ENCODE data around the gene IFT88. TPM values are rescaled to one million over a fixed set of nuclear protein-coding genes. Genes with fewer than 3 reads are reported as not detected.

IFT88 gene
- total and polyA plus RNA-seq, 9 of the 15 experiments (the other 6 are each of a cell fraction or from before 2014, with no cell fraction given), result 8.3 to 13.5 (median 10.0) TPM

DNA sequence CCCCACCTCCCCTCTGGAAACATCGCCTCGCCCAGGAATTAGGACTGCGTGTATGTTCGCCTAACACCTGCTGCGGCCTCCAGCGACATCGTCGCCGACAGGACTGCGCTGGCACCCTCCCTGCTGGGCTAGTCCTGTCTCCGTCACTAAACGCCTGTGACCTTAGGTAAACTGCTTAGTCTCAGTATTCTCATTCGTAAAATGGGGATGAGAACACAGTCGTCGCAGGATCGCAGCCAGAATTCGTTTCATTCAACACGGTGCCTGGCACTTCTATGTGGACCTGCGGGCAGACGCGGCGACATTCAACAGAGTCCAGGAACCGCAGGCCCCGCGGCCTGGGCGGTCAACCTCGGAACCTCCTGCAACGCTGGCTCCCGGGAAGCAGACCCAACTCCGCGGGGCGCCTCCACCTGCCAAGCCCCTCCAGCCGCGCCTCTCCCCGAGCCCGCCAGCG, 41.8 kb upstream of the IFT88 start:
- peak; percentile 23 for ATAC-seq
- intact Hi-C loops (cut with micrococcal nuclease), result no loop called here
- H3K27ac ChIP-seq (ENCODE audit: extremely low read depth, low read depth, low read length), result peak overlapping the region; percentile 68; the same call in 2 of the 3 replicates
- WGBS (ENCODE audit: insufficient coverage, low coverage, missing lambda C conversion rate), result 0% methylated on average over 24 of the region's 37 CpGs
- ChIA-PET POLR2A (interaction anchor here (0.7 kb wide), 1 partner anchor 256 kb away, joined by 3 read pairs; no protein-coding TSS in a partner anchor), CTCF (ENCODE audit: low intra/inter-chr PET ratio) (no interaction called here)
- H3K9me1 ChIP-seq (ENCODE audit: control insufficient read depth, insufficient read depth, low read length), result no peaks in the 10 kb centered on the region
- no peaks in the 10 kb centered on the region for H3K27me3 ChIP-seq (ENCODE audit: control insufficient read depth in 2 of 2, insufficient read depth in 2 of 2, low read length in 2 of 2)
- in situ Hi-C loops (cut with MboI), result no loop called here
- peaks cover 0 to 6% of the 10 kb centered on the region in 2 experiments; a peak in 3 of 5 replicates for H3K4me1 ChIP-seq (replicated peaks in 1 of 2; ENCODE audit: control insufficient read depth in 2 of 2, insufficient read depth in 2 of 2, low read length in 2 of 2)
- no peaks in the 10 kb centered on the region for H3K79me2 ChIP-seq (ENCODE audit: control insufficient read depth, insufficient read depth, low read length)
- no peaks in the 10 kb centered on the region for H4K20me1 ChIP-seq (replicated peaks; ENCODE audit: control insufficient read depth, insufficient read depth, low read length)
- DNase-seq (ENCODE audit: extremely low read depth in 1 of 4, low spot score in 3 of 4), result peak in 3 of 4 experiments; percentile 15 to 30 (median 17)
- peak overlapping the region; percentile 71 for H3K4me3 ChIP-seq
- no peaks in the 10 kb centered on the region; the same call in 2 of the 3 replicates for H3K36me3 ChIP-seq (ENCODE audit: control insufficient read depth, insufficient read depth, low read length)
- H3K9ac ChIP-seq (ENCODE audit: insufficient read depth in 1 of 2, low read depth in 2 of 2, low read length in 2 of 2), result peak overlapping the region; percentile 66 to 89; a peak in 3 of 4 replicates
- FAIRE-seq, result no peak
- peak overlapping the region; percentile 99 for H2AFZ ChIP-seq (ENCODE audit: low read depth, low read length)
- BruUV-seq (replicated peaks), result TSS peak; percentile 64
- H3K4me2 ChIP-seq (ENCODE audit: insufficient read depth, low read length), result peak overlapping the region; percentile 95
- no peaks in the 10 kb centered on the region for H3K9me3 ChIP-seq (replicated peaks; ENCODE audit: control insufficient read depth, insufficient read depth, low read depth, low read length)
- TF ChIP-seq ZNF12 (CRISPR knock-in tag; IDR thresholded peaks at IDR 0.05) (no peak), CHD2 (IDR thresholded peaks at IDR 0.05; ENCODE audit: low read depth, low read length) (no peak), ZNF639 (CRISPR knock-in tag; conservative IDR thresholded peaks at IDR 0.05 in 1 of 2, IDR thresholded peaks at IDR 0.05 in 1 of 2) (0 out of 4 replicates have a peak, but pooled peaks of 1 of the 2 experiments have one; percentile 4), ZBTB26 (CRISPR knock-in tag; IDR thresholded peaks at IDR 0.05) (no peak), TAF1 (IDR thresholded peaks at IDR 0.05; ENCODE audit: control insufficient read depth, extremely low read depth, insufficient read depth, low read length, severe bottlenecking) (no peak), ARID1B (IDR thresholded peaks at IDR 0.05) (no peak), CSDE1 (IDR thresholded peaks at IDR 0.05) (no peak), HDAC6 (IDR thresholded peaks at IDR 0.05; ENCODE audit: low read depth, low read length) (no peak), PTTG1 (tag; IDR thresholded peaks at IDR 0.05; ENCODE audit: low read depth) (no peak), SPI1 (IDR thresholded peaks at IDR 0.05; ENCODE audit: borderline replicate concordance, low read depth, low read length) (no peak), TSC22D4 (tag; IDR thresholded peaks at IDR 0.05) (no peak), CBX8 (IDR thresholded peaks at IDR 0.05; ENCODE audit: borderline replicate concordance, extremely low read depth, low read depth, low read length, poor library complexity, severe bottlenecking) (no peak), MXI1 (IDR thresholded peaks at IDR 0.05; ENCODE audit: low read depth, low read length) (no peak), BCOR (IDR thresholded peaks at IDR 0.05) (peak; percentile 68), FOXM1 (IDR thresholded peaks at IDR 0.05; ENCODE audit: low read depth) (no peak), FOXM1 (CRISPR knock-in tag; IDR thresholded peaks at IDR 0.05; ENCODE audit: low read depth) (no peak), TEAD4 (IDR thresholded peaks at IDR 0.05; ENCODE audit: low read length) (no peak), TEAD4 (CRISPR knock-in tag; IDR thresholded peaks at IDR 0.05; ENCODE audit: borderline replicate concordance) (no peak), ZBTB17 (CRISPR knock-in tag; IDR thresholded peaks at IDR 0.05) (no peak)
- TF ChIP-seq, protein P1, sequence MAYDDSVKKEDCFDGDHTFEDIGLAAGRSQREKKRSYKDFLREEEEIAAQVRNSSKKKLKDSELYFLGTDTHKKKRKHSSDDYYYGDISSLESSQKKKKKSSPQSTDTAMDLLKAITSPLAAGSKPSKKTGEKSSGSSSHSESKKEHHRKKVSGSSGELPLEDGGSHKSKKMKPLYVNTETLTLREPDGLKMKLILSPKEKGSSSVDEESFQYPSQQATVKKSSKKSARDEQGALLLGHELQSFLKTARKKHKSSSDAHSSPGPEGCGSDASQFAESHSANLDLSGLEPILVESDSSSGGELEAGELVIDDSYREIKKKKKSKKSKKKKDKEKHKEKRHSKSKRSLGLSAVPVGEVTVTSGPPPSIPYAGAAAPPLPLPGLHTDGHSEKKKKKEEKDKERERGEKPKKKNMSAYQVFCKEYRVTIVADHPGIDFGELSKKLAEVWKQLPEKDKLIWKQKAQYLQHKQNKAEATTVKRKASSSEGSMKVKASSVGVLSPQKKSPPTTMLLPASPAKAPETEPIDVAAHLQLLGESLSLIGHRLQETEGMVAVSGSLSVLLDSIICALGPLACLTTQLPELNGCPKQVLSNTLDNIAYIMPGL (CRISPR knock-in tag; IDR thresholded peaks at IDR 0.05), result no peak

Measured in K562 (cell line).